OCI-LY7 (cell line): Measurements from ENCODE around the gene KDSR. TPM values are rescaled to one million over a fixed set of nuclear protein-coding genes. Genes with fewer than 3 reads are reported as not detected.

Experiments used
- BruUV-seq: library from RNA; stranded (reverse); fragments of 400-500 nt; replicated peaks from 2 replicates; lab custom pipeline; 2021; lab: Mats Ljungman, UMichigan
- CTCF ChIA-PET: fragments of 300-600 bp; sonication (Branson Sonifier 250); formaldehyde crosslinking; loops from one replicate; lab custom pipeline; 2022; ENCODE audit warnings: antibody characterized with exemption; ENCODE audit not compliant: unreplicated experiment; lab: Charles Lee
- POLR2A ChIA-PET: fragments of 300-600 bp; sonication (Branson Sonifier 250); formaldehyde crosslinking; loops from one replicate; lab custom pipeline; 2022; ENCODE audit warnings: antibody characterized with exemption; lab: Charles Lee
- DNase-seq: peaks from one replicate; pipeline ENCODE4 v3.0.0-alpha.2; 2015; ENCODE audit warnings: low spot score
- H2AFZ ChIP-seq: fragments of 200-600 bp; sonication (generic), shearing (Covaris generic); 2 replicates; pipeline ENCODE4 v1.6.1; 2014; ENCODE audit warnings: mild to moderate bottlenecking, antibody characterized with exemption, low read length, moderate library complexity
- H3K27ac ChIP-seq: fragments of 200-600 bp; sonication (generic); 2 replicates; pipeline ENCODE4 v1.5.1; 2014; ENCODE audit warnings: mixed run types, low read depth, mild to moderate bottlenecking, moderate library complexity, low read length, inconsistent platforms; ENCODE audit not compliant: poor library complexity, severe bottlenecking
- H3K36me3 ChIP-seq: fragments of 200-600 bp; sonication (generic); 2 replicates; pipeline ENCODE4 v1.6.1; 2014; ENCODE audit warnings: mild to moderate bottlenecking, antibody characterized with exemption, low read length, moderate library complexity, mixed read lengths; ENCODE audit not compliant: insufficient read depth
- H3K4me1 ChIP-seq: fragments of 200-600 bp; sonication (generic); 2 replicates; pipeline ENCODE4 v1.5.1; 2014; ENCODE audit warnings: mild to moderate bottlenecking, low read length; ENCODE audit not compliant: insufficient read depth, poor library complexity, severe bottlenecking
- H3K4me2 ChIP-seq: fragments of 200-600 bp; sonication (generic); 2 replicates; pipeline ENCODE4 v1.6.1; 2014; ENCODE audit warnings: mild to moderate bottlenecking, low read length
- H3K4me3 ChIP-seq: fragments of 200-600 bp; sonication (generic); 2 replicates; pipeline ENCODE4 v1.5.1; 2014; ENCODE audit warnings: mild to moderate bottlenecking, low read depth, low read length; ENCODE audit not compliant: poor library complexity, severe bottlenecking
- H3K79me2 ChIP-seq: fragments of 200-600 bp; sonication (generic); 2 replicates; pipeline ENCODE4 v1.6.1; 2016; ENCODE audit warnings: low read depth, mild to moderate bottlenecking, low read length, moderate library complexity, mixed read lengths; ENCODE audit not compliant: insufficient read depth
- H3K9me2 ChIP-seq: fragments of 200-600 bp; sonication (generic); 2 replicates; pipeline ENCODE4 v1.6.1; 2016; ENCODE audit warnings: mild to moderate bottlenecking, low read length, mixed read lengths; ENCODE audit not compliant: insufficient read depth
- H3K9me3 ChIP-seq: fragments of 200-600 bp; sonication (generic); 2 replicates; pipeline ENCODE4 v1.6.1; 2014; ENCODE audit warnings: mild to moderate bottlenecking, mixed run types, low read length, mixed read lengths
- H4K20me1 ChIP-seq: fragments of 200-600 bp; sonication (generic); 2 replicates; pipeline ENCODE4 v1.6.1; 2014; ENCODE audit warnings: mild to moderate bottlenecking, antibody characterized with exemption, low read length, moderate library complexity, mixed read lengths; ENCODE audit not compliant: insufficient read depth
- EZH2phosphoT487 ChIP-seq: fragments of 200-600 bp; sonication (generic); IDR thresholded peaks from 2 replicates; pipeline ENCODE4 v1.6.1; 2018; ENCODE audit warnings: low read depth, borderline replicate concordance, mild to moderate bottlenecking, mixed run types, antibody characterized with exemption, low read length, moderate library complexity, mixed read lengths
- intact Hi-C: fragments of 100-400 bp; cut with micrococcal nuclease; formaldehyde crosslinking; loops from one replicate; pipeline ENCODE4 v1.10.0; 2022; ENCODE audit not compliant: unreplicated experiment
- total RNA-seq, 2 experiments: library from RNA; depleted of rRNA in 1 of 2; stranded (reverse); fragments of >200 nt in 1 of 2; shearing (Covaris generic) in 1 of 2; gene quantifications; 2 replicates each; pipeline ENCODE4 v1.2.3, GENCODE V29; 2014 to 2022
- TF ChIP-seq, protein P1 (sequence below): fragments of 200-600 bp; sonication (generic); conservative IDR thresholded peaks from 2 replicates; pipeline ENCODE4 v1.5.1; 2014; ENCODE audit warnings: mild to moderate bottlenecking, antibody characterized with exemption, low read length, moderate library complexity, mixed read lengths

The KDSR gene
- total RNA-seq, 2 experiments from 2014 or later, result 6.5 to 13.4 TPM

GRCh38 chr18:63293935-63294334 is 73.1 kb downstream of the KDSR start:
- H3K4me2 ChIP-seq, result no peak overlapping the region
- no peak overlapping the region for H3K27ac ChIP-seq
- H3K9me2 ChIP-seq, result no peaks in the 10 kb centered on the region
- no peaks in the 10 kb centered on the region for H3K4me1 ChIP-seq
- BruUV-seq, result no TSS peak
- TF ChIP-seq, protein P1, sequence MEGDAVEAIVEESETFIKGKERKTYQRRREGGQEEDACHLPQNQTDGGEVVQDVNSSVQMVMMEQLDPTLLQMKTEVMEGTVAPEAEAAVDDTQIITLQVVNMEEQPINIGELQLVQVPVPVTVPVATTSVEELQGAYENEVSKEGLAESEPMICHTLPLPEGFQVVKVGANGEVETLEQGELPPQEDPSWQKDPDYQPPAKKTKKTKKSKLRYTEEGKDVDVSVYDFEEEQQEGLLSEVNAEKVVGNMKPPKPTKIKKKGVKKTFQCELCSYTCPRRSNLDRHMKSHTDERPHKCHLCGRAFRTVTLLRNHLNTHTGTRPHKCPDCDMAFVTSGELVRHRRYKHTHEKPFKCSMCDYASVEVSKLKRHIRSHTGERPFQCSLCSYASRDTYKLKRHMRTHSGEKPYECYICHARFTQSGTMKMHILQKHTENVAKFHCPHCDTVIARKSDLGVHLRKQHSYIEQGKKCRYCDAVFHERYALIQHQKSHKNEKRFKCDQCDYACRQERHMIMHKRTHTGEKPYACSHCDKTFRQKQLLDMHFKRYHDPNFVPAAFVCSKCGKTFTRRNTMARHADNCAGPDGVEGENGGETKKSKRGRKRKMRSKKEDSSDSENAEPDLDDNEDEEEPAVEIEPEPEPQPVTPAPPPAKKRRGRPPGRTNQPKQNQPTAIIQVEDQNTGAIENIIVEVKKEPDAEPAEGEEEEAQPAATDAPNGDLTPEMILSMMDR, result no peak
- TF ChIP-seq EZH2phosphoT487, result no peak
- intact Hi-C loops, result no loop called here
- no peaks in the 10 kb centered on the region for H3K9me3 ChIP-seq
- ChIA-PET CTCF (no interaction called here), POLR2A (interaction anchor here (0.6 kb wide), 1 partner anchor 499 kb away, joined by 9 read pairs; no protein-coding TSS in a partner anchor)
- H2AFZ ChIP-seq, result no peak overlapping the region
- no peaks in the 10 kb centered on the region for H3K36me3 ChIP-seq
- no peaks in the 10 kb centered on the region for H3K79me2 ChIP-seq
- no peak overlapping the region for H3K4me3 ChIP-seq
- no peaks in the 10 kb centered on the region for H4K20me1 ChIP-seq
- DNase-seq, result no peak

- CTCF ChIA-PET, result no interaction called here
- no peaks in the 10 kb centered on the region for H3K4me1 ChIP-seq
- no peaks in the 10 kb centered on the region for H3K79me2 ChIP-seq
- no TSS peak for BruUV-seq
- TF ChIP-seq, protein P1, result no peak
- TF ChIP-seq EZH2phosphoT487, result no peak
- no peaks in the 10 kb centered on the region for H3K9me2 ChIP-seq
- POLR2A ChIA-PET, result no interaction called here
- no peak for DNase-seq
- H4K20me1 ChIP-seq, result no peaks in the 10 kb centered on the region
- no peak overlapping the region for H2AFZ ChIP-seq
- no peak overlapping the region for H3K27ac ChIP-seq
- no peaks in the 10 kb centered on the region for H3K9me3 ChIP-seq
- no peak overlapping the region for H3K4me2 ChIP-seq
- no peak overlapping the region for H3K4me3 ChIP-seq
- intact Hi-C loops, result no loop called here
- H3K36me3 ChIP-seq, result no peaks in the 10 kb centered on the region
Observed at GRCh38 chr18:63292831-63293683, 73.9 kb downstream of the KDSR start.

GRCh38 chr18:63291278-63291677 is 75.7 kb downstream of the KDSR start:
- Histone ChIP-seq H3K79me2 (no peaks in the 10 kb centered on the region), H3K9me3 (no peaks in the 10 kb centered on the region), H3K4me3 (no peak overlapping the region), H3K4me2 (no peak overlapping the region), H3K9me2 (no peaks in the 10 kb centered on the region), H3K27ac (no peak overlapping the region), H2AFZ (no peak overlapping the region), H4K20me1 (no peaks in the 10 kb centered on the region), H3K36me3 (no peaks in the 10 kb centered on the region), H3K4me1 (no peaks in the 10 kb centered on the region)
- no peak for DNase-seq
- no TSS peak for BruUV-seq
- intact Hi-C loops, result no loop called here
- ChIA-PET CTCF (no interaction called here), POLR2A (interaction anchor here (0.5 to 0.7 kb wide), 3 partner anchors 10 to 1842 kb away, joined by 3 to 4 read pairs (median 3); no protein-coding TSS in a partner anchor)
- no peak for TF ChIP-seq EZH2phosphoT487
- TF ChIP-seq, protein P1, result no peak
